ENCODE results near the gene KEAP1.
"Not testable (repeated sequence)": the region's sequence is repeated elsewhere in the genome, so short reads cannot be mapped to it uniquely, and the experiment has no call there.

The KEAP1 gene

GRCh38 chr19:10491472-10492047 lies 11.6 kb downstream of the KEAP1 start:
- DNase-seq = no peak

- DNase-seq = no peak
Observed at GRCh38 chr19:10486551-10486950, 16.6 kb downstream of the KEAP1 start.

GRCh38 chr19:10478903-10479384 lies 24.2 kb downstream of the KEAP1 start:
- peak; percentile 59 for DNase-seq

- no peak for DNase-seq
Observed at GRCh38 chr19:10478476-10478875, 24.7 kb downstream of the KEAP1 start.

DNA sequence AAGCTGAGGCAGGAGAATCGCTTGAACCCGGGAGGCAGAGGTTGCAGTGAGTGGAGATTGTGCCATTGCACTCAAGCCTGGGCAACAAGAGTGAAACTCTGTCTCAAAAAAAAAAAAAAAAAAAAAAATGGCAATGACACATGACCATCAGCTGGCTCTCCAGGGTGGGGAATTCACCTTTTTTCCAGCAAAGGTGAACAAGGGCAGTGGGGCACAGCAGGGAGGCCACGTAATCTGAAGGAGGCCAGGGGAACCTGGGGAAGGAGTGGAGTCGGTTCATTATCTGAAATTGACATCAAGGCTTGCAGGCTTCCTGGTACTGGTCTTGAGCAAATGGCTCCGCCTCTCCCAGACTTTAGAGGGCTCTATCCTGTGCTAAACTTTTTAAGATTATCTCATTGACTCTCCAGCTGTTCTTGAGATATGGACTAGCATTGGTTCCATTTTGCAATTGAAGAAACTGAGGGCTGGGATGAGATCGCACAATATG lies 28.1 kb downstream of the KEAP1 start:
- no peak for DNase-seq

- no peak for DNase-seq
Observed at GRCh38 chr19:10473192-10473591, 30.0 kb downstream of the KEAP1 start.

DNA sequence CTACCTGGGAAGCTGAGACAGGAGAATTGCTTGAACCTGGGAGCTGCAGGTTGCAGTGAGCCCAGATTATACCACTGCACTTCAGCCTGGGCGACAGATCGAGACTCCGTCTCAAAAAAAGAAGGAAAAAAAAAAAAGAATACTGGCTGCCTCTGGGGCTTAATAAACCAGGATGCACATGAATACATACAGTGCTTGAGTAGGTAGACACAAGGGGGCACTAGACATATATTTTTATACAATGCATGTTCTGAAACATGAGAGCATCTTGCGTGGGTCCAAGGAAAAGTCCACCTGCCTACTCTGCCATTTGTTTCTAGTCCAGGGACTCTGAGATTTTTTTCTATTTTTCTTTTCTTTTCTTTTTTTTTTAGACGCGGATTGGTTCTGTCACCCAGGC lies 31.2 kb downstream of the KEAP1 start:
- no peak for DNase-seq

- DNase-seq = no peak
Observed at GRCh38 chr19:10468133-10468532, 35.0 kb downstream of the KEAP1 start.

GRCh38 chr19:10467104-10467706 lies 36.0 kb downstream of the KEAP1 start:
- no peak for DNase-seq

- DNase-seq = no peak
Observed at GRCh38 chr19:10464456-10464855, 38.7 kb downstream of the KEAP1 start.

GRCh38 chr19:10462557-10462956 lies 40.6 kb downstream of the KEAP1 start:
- DNase-seq = no peak

GRCh38 chr19:10462042-10462441 lies 41.1 kb downstream of the KEAP1 start:
- DNase-seq = not testable (repeated sequence)

DNA sequence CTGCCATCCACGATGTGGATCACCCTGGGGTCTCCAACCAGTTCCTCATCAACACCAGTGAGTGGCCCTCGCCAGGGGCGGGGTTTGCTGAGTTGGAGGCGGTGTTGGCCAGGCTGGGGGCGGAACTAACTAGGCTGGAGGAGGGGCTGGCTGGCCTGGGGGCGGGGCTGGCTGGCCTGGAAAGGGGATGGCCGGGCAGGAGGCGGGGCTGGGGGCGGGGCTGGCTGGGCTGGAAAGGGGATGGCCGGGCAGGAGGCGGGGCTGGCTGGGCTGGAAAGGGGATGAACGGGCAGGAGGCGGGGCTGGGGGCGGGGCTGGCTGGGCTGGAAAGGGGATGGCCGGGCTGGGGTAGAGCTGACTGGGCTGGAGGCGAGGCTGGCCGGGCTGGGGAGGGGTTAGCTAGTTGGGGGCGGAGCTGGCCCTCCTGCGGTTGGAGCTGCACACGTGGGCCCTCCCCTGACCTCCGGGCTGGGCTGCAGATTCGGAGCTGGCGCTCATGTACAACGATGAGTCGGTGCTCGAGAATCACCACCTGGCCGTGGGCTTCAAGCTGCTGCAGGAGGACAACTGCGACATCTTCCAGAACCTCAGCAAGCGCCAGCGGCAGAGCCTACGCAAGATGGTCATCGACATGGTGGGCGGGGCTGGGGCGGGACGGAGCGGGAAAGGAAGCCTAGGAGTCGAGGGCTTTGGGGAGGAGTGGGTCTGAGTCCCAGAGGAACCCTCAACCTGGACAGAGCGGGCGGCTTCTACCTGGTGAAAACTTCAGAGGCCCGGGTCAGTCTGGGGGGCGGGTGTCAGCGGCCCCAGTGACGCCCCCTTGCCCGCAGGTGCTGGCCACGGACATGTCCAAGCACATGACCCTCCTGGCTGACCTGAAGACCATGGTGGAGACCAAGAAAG lies 41.9 kb downstream of the KEAP1 start:
- no peak for DNase-seq

DNA sequence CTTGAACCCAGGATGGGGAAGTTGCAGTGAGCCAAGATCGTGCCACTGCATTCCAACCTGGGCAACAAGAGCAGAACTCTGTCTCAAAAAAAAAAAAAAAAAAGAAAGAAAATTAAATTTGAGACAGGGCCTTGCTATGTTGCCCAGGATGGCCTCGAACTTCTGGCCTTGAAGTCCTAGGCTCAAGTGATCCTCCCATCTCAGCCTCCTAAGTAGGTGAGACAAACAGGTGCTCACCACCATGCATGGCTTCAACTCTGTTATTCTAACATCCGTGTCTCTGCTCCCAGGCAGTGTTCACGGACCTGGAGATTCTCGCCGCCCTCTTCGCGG lies 42.5 kb downstream of the KEAP1 start:
- no peak for DNase-seq

DNA sequence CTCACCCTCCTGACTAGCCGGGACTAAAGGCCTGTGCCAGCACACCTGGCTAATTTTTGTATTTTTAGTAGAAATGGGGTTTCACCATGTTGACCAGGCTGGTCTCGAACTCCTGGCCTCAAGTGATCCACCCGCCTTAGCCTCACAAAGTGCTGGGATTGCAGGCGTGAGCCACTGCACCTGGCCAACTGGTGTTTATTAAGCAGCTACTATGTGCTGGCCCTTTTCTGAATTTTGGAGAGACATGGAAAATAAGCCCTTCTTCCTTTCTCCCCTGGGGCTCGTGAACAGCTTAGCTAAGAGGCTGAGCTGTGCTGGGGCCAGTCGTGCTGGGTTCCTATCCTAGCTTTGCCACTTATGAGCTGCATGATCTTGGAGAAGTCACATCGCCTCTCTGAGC lies 44.4 kb downstream of the KEAP1 start:
- not testable (repeated sequence) for DNase-seq

- no peak for DNase-seq
Observed at GRCh38 chr19:10454267-10454666, 48.9 kb downstream of the KEAP1 start.

- no peak for DNase-seq
Observed at GRCh38 chr19:10453852-10454251, 49.3 kb downstream of the KEAP1 start.

GRCh38 chr19:10452726-10453618 lies 50.2 kb downstream of the KEAP1 start:
- no peak for DNase-seq

- no peak for DNase-seq
Observed at GRCh38 chr19:10450853-10451609, 52.1 kb downstream of the KEAP1 start.

GRCh38 chr19:10450191-10450852 lies 52.8 kb downstream of the KEAP1 start:
- DNase-seq = no peak

- DNase-seq = no peak
Observed at GRCh38 chr19:10449037-10449436, 54.1 kb downstream of the KEAP1 start.

All from NCI-H1417 treated with DMSO at 0.1 percent for 48 hours (cell line).